Fibroblast of skin of left biceps (primary cell): ENCODE measurements around the gene PTPRB.
A peak's percentile ranks its signal among the peaks of the same experiment; 100 is the strongest.

ENCODE experiments used
- DNase-seq, 2 experiments: peaks; one replicate each; pipeline ENCODE4 v3.0.0-alpha.2; 2013; ENCODE audit warnings: low read depth in 2 of 2

Gene PTPRB

GRCh38 chr12:70637303-70638085, at the start of gene PTPRB:
PTPRB (minus strand) TSS chr12:70637429; CDS start chr12:70637395, 34 bp downstream.
- no peak for DNase-seq

- no peak for DNase-seq
Observed at GRCh38 chr12:70686907-70687306, 49.7 kb upstream of the PTPRB start.

DNA sequence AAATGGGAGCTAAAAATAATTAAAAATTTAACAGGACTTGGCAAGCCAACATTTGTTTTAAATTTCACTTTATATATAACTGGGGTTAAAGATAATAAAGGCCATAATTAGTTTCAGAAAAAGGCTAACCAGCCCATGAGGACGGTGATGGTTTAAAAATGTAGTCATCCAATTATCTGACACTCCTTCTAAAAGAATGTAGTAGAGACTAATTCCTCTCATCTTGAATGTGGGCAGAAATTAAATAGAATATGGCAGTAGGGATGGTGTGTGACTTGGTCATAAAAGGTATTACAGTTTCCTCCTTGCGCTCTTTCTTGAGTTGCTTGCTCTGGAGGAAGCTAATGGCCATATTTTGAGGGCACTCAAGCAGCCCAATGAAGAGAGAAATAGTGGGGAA, 49.1 kb upstream of the PTPRB start:
- no peak for DNase-seq

DNA sequence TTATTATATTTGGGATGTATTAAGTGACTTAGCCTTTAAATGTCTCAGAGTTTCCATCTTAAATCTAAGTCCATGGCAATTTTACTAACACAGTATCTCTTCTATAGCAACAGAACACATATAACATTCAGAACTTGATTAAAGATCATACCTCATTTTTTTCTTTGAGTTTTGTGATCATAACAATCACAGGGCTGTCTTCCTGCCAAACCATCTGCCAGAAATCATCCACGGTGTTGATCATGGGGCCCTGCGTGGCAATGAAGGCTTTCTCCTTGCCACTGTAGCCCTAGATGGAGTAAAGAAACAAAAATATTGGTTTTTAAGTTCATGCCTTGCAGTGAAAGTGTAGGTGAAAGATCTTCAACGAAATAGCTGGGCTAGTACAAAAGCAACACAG, 46.7 kb upstream of the PTPRB start:
- DNase-seq = no peak

DNA sequence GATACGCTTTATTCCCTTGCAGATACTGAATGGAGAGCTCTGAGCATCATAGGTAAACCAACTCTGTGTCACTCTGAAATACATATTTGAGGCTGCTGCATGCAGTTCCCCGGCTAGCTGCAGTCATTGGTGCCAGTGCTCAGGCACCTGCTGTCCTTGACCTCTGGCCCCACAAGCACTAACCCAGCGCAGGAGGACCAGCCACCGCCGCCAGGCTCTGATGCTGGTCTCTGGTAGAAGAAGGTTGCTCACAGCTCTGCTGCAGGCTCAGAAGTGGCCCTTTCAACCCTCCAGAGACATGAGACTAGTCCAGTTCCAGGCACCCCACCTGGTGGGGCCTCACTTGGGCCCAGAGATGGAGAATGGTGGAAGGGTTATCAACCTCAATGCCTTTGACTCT, 34.5 kb upstream of the PTPRB start:
- no peak for DNase-seq

GRCh38 chr12:70670948-70671347, 33.7 kb upstream of the PTPRB start:
- no peak for DNase-seq

DNA sequence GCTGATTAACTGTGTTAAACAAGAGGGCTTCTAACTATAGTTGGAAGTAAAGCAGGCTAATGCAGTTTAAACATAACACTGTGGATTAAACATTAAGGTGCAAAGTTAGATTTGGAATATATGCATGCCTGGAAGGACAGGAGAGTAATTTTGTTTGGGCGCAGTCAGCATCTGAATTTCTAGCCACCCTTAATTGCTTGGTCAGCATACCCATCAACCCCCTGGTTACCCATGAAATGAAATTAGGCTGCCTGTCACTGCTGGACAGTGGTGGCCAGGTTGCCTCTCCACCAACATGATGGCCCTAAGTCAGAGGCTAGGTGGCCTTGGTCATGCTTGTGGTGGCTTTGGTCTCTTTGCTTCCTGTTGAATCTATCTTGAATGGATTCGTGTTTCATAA, 30.0 kb upstream of the PTPRB start:
- DNase-seq = no peak

GRCh38 chr12:70666364-70666763, 29.1 kb upstream of the PTPRB start:
- DNase-seq = no peak

- DNase-seq = no peak
Observed at GRCh38 chr12:70664465-70664881, 27.2 kb upstream of the PTPRB start.

DNA sequence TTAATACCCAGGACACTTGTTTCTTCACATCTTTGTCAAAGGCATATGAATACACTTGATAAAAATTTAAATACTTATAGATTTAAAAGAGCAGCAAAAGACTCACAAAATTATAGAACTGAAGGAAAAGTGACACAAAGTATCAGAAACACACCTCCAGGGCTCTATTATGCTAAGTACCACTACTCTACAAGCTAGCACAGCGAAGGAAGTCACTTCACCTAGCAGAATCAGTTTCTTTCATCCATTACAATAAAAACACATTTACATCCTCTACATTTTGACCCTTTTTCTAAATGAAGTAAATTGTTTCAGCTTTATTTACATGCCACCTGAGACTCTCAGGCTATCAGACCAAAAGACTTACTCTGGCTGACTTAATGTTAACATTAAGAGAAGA, 26.6 kb upstream of the PTPRB start:
- DNase-seq = no peak

DNA sequence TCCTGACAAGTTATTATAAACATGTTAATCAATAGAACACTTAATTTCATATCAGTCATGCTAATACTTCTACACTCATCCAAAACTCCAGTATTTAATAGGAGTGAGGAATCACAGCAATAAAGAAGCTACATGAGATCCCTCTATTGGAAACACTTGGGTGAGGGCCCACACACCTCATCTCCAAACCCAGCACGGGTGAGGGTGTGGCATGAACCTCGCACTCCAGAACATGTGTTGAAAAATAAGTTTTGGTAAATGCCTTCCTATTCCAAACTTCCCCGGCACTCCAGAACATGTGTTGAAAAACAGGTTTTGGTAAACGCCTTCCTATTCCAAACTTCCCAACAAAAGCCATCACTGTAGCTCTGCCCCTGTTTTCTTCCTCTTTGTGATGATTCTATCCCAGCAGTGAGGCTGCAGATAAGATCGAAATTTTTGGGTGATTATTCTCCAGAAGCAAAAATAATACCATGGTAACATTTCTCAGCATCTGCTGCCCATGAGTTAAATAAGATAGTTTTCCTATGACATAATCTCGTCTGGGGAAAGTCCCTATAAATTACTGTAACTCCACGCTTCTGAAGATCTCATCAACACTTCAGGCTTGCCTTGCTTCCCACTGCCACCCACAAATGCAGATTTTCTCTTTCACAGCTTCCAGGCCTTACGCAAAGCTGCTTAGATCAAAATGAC, 24.4 kb upstream of the PTPRB start:
- DNase-seq = peak; percentile 69 to 70

DNA sequence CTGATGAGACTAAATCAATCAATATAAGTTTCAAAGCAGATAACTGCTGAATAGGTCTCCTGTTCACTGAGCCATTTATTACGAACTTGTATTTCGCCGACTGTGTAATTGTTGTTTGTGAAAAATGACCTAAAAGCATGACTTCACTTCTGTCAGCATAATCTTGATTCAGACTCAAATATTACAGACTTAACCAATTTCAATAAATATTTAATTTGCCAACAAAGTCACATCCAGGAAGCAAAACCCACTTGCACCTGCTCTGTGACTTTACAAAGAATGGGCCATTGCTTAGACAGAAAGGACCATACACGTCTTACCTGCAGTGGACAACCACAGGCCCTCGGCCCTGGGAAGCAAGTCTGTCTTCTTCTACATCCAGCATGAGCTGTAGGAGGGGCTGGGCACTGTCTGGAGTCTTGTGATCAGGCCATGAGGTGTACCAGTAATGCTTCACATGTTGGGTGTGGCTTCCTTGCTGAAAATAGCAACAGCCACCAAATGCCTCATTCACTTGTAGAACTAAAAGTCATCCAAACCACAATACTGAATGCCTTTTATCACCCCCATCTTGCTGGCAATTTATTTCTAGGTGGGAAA, 23.5 kb upstream of the PTPRB start:
- no peak for DNase-seq

GRCh38 chr12:70660002-70660604, 22.9 kb upstream of the PTPRB start:
- DNase-seq = no peak

GRCh38 chr12:70659077-70659606, 21.9 kb upstream of the PTPRB start:
- no peak for DNase-seq

DNA sequence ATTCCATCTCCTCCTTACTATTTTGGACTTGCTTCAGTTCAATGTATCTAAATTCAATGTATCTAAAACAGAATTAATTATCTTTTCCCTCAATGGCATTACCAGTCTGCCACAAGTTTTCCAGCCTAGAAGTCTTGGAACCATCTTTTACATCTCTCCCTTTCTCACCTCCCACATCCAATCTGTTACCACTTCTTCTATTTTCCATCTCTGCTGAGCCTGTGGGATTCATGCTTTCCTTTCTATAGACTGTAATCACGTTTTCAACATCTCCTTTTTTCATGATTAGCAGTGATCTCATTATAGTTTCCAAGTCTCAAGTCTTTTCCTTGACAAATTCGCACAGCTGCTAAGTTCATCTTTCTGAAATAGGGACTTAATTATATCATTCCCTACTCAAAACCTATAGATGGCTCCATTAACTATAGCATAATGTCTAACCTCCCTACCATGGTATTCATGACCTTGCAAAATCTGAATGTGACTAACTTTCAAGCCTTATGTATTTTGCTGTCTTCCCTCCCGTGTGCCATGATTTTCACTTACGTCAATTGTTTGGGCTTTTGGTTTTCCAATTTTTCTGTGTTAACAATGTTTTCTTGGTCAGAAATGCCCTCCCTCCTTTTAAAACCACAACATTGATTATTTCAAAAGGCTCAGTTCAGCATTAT, 20.5 kb upstream of the PTPRB start:
- no peak for DNase-seq

DNA sequence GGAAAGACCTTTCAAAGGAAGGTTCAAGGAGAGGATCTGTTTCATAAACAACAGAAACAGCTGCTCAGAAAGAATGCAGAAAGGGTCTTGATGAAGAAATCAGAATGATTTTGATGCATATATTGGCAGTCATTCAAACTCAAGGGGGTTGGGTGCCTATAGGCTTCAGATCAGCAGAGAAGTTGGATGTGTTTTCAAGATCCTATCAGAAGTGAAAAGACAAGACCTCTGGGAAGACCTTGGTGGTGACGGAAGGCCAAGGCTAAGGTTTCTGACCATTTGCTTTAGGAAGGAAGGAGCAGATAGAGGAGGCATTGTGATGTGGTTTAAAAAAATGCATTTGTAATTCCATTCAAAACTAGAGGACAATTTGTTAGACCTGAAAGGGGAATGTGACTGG, 15.2 kb upstream of the PTPRB start:
- peak in 1 of 2 experiments; percentile 44 for DNase-seq

- peak; percentile 65 to 74 for DNase-seq
Observed at GRCh38 chr12:70648831-70649230, 11.6 kb upstream of the PTPRB start.

DNA sequence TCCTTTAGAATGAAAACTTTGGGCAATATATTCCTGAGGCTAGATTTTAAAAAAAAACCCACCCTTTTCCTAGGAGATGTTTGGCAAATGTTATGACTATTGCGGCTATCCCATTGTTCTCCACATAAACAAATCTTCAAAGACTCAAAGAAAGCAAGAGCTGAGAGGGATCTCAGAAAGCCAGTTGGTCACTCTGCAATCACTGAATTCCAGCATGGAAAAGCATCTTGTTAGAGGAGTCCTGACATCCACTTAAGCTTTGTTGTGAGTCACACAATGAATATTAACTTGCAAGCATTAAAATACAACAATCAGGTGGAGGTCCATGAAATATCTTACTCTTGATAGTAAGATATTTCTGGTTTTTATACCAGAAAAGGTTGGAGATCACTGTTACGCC, 11.0 kb upstream of the PTPRB start:
- no peak for DNase-seq

- peak; percentile 56 to 66 for DNase-seq
Observed at GRCh38 chr12:70646850-70647249, 9.6 kb upstream of the PTPRB start.

DNA sequence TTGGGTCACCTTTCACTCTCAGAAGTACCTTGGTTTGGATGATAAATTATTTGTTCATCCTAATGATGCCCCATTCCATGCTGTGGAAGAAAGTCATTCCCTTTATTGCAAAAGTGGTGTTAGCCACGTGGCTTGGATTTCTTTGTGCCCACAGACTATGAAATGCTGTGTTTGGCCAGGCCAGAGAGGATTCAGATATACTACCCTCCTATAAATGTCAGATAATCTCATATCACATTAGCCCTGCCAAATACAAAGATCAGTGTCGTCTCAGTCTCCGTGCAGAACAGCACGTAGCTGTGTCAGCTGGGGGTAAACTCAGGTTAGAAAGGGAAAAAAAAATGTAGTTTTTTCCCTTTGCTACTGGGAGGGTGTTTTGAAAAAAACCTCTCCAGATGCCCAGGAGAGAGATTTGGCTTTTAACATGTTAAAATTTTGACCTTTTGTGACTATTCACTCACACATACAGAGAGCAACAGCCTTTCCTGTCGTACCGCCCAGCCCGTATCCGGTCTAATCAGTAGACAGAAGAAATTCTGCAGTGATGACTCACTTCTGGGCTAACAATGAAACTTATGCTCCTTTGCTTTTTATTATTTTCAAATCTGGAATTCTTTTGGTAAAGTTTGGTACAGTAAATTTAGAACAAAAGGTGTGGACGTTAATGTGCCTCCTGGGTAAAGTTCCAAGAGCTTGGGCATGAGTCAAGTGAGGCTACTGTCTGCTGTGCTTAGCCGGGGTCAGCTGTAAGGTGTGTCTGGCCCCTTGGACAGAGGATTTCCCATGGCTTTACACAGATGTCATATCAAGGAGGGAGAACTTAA, 8.5 kb upstream of the PTPRB start:
- peak; percentile 78 to 80 for DNase-seq

- DNase-seq = no peak
Observed at GRCh38 chr12:70644861-70645260, 7.6 kb upstream of the PTPRB start.
